Activated naive CD4-positive, alpha-beta T cell treated with anti-CD3 and anti-CD28 coated beads, Interleukin-2, amount 50 U/mL, for 72 hours (primary cell): Measurements from ENCODE around the gene MINPP1. TPM values are rescaled to one million over a fixed set of nuclear protein-coding genes. Genes with fewer than 3 reads are reported as not detected.
A peak's percentile ranks its signal among the peaks of the same experiment; 100 is the strongest.

Experiments
- ATAC-seq, 2 donors: fragments of 150-1000 bp; cut with Tn5 transposase; 2 replicates each; pipeline ENCODE4 v1.10.0; 2021; ENCODE audit warnings: mild to moderate bottlenecking in 2 of 2, moderate library complexity in 2 of 2
- DNase-seq, 2 donors: peaks; one replicate each; pipeline ENCODE4 v3.0.0; 2021 to 2022; ENCODE audit warnings: low spot score in 2 of 2
- H3K27ac Mint-ChIP-seq, 2 donors: one replicate each; pipeline ENCODE4 v1.8.0; 2022; ENCODE audit warnings: mild to moderate bottlenecking in 2 of 2, mixed read lengths in 2 of 2
- H3K36me3 Mint-ChIP-seq, 2 donors: one replicate each; pipeline ENCODE4 v1.8.0; 2022; ENCODE audit warnings: mixed read lengths in 2 of 2
- H3K9me3 Mint-ChIP-seq, 2 donors: one replicate each; pipeline ENCODE4 v1.8.0; 2022; ENCODE audit warnings: mixed read lengths in 2 of 2
- total RNA-seq, 2 donors: library from RNA; stranded (reverse); gene quantifications; one replicate each; pipeline ENCODE4 v1.2.3, GENCODE V29; 2022

Gene MINPP1
- total RNA-seq, 2 donors from 2014 or later, result 6.4 to 8.3 TPM

DNA sequence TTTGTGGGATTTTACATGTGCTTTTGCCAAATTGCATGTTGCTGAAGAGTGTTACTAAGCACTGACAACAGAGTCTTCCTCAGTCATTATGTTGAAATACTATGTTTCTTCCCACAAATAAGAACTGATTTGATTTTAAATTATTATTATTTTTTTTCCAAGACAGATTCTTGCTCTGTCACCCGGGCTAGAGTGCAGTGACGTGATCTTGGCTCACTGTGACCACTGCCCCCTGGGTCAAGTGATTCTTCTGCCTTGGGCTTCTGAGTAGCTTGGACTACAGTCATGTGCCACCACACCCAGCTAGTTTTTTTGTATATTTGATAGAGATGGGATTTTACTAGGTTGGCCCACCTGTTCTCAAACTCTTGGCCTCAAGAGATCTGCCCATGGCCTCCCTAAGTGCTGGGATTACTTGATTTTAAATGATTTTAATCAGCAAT, 42.3 kb downstream of the MINPP1 start:
- no peak for ATAC-seq
- DNase-seq, result no peak
- H3K27ac Mint-ChIP-seq, result no peak overlapping the region
- H3K36me3 Mint-ChIP-seq, result peaks cover 15 to 23% of the 10 kb centered on the region in 2 donors
- peaks cover 5 to 16% of the 10 kb centered on the region in 2 donors for H3K9me3 Mint-ChIP-seq

DNA sequence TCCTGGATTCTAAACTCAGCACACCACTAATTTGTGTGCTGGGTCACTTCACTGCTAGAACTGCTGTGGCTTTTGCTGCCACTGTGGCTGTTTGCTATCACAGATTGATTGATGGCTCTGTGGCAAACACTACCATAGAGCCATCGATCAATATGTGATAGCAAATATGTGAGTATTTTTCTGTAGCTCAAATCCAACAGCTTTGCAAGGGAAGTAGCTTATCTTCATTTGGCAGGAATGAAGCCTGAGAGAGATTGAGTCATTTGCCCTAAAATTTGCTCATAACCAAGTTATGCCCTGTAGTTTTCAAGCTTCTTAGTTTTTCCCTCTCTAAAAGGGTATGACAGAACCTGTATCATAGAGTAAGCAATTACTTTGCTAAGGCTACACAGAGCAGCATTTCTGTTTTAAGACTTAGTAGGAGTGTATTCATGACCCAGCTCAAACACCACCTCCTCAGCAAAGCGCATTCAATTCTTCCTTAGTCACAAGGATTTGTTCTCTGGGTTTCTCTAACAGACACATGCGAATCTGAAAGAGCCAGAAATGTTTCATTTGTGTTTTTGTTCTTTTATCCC, 43.1 kb downstream of the MINPP1 start:
- H3K36me3 Mint-ChIP-seq, result peaks cover 15 to 23% of the 10 kb centered on the region in 2 donors
- H3K9me3 Mint-ChIP-seq, result peaks cover 8 to 10% of the 10 kb centered on the region in 2 donors
- H3K27ac Mint-ChIP-seq, result no peak overlapping the region
- no peak for DNase-seq
- peak in 1 of 2 donors; percentile 47 for ATAC-seq

GRCh38 chr10:87550741-87551140, 46.0 kb downstream of the MINPP1 start:
- ATAC-seq, result peak in 1 of 2 donors; percentile 7
- no peak for DNase-seq
- H3K27ac Mint-ChIP-seq, result no peak overlapping the region
- peaks cover 10 to 19% of the 10 kb centered on the region in 2 donors for H3K36me3 Mint-ChIP-seq
- peaks cover 0 to 2% of the 10 kb centered on the region in 2 donors for H3K9me3 Mint-ChIP-seq

- H3K36me3 Mint-ChIP-seq, result peaks cover 10 to 19% of the 10 kb centered on the region in 2 donors
- peaks cover 0 to 2% of the 10 kb centered on the region in 2 donors for H3K9me3 Mint-ChIP-seq
- peak in 1 of 2 donors; percentile 83 for ATAC-seq
Observed at GRCh38 chr10:87551326-87551725, 46.6 kb downstream of the MINPP1 start.

GRCh38 chr10:87552248-87552929, 47.7 kb downstream of the MINPP1 start:
- H3K27ac Mint-ChIP-seq, result no peak overlapping the region
- H3K36me3 Mint-ChIP-seq, result peaks cover 10 to 19% of the 10 kb centered on the region in 2 donors
- DNase-seq (no peak), ATAC-seq (peak in 1 of 2 donors; percentile 34)
- H3K9me3 Mint-ChIP-seq, result peaks cover 0 to 2% of the 10 kb centered on the region in 2 donors

More at GRCh38 chr10:87551326-87551725, 46.6 kb downstream of the MINPP1 start:
- DNase-seq, result no peak
- no peak overlapping the region for H3K27ac Mint-ChIP-seq

DNA sequence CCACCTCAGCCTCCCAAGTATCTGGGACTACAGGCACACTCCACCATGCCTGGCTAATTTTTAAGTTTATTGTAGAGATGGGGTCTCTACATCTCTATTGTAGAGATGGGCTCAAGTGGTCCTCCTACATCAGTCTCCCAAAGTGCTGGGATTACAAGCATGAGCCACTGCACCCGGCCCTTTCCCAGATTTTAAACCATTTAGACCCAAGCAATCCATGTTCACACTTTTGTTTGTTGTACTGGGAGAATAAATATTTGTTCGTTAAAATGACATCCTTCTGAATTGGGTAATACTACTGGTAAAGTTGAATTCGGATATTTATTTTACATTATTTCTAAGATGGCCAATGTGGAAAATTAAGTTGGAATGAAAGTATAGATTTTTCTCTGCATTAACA, 52.7 kb downstream of the MINPP1 start:
- H3K27ac Mint-ChIP-seq, result no peak overlapping the region
- ATAC-seq (no peak), DNase-seq (no peak)
- peaks cover 8 to 15% of the 10 kb centered on the region in 2 donors for H3K36me3 Mint-ChIP-seq
- H3K9me3 Mint-ChIP-seq, result peaks cover 1 to 4% of the 10 kb centered on the region in 2 donors

DNA sequence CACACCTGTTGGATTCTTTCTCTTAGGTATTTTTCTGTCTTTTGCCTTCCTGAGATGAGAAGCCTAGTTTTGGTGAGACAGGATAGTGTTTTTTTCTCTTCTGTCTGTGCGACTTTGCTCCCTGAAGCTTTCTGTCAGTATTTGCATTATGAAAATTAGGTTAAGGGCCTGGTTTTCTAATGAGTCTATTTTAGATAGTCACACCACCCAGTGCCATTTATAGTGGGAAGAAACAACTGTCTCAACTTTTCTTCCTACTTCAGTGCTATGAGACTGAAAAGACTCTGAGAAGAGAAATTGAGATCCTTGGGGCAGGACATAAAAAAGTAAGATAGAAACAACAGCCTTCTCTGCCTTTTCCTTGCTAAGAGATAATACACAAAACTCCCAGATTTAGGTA, 53.6 kb downstream of the MINPP1 start:
- DNase-seq, result no peak
- no peak overlapping the region for H3K27ac Mint-ChIP-seq
- peaks cover 7 to 10% of the 10 kb centered on the region in 2 donors for H3K9me3 Mint-ChIP-seq
- ATAC-seq, result no peak
- H3K36me3 Mint-ChIP-seq, result peaks cover 8 to 15% of the 10 kb centered on the region in 2 donors

DNA sequence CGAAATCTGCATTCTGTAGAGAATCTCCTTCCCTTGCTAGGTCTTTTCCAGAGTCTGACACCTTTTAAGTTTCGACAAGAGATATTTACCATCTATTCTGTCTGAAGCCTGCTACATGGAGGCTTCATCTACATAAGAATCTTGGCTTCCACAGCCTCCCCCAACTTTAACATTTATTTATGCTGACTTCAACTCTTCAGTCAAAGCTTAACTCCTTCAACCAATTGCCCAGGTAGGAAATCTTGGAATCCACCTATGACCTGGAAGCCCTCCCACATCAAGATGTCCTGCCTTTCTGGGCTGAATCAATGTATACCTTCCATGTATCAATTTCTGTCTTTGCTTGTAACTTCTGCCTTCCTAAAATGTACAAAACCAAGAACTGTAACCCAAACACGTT, 54.7 kb downstream of the MINPP1 start:
- no peak overlapping the region for H3K27ac Mint-ChIP-seq
- DNase-seq (no peak), ATAC-seq (no peak)
- H3K36me3 Mint-ChIP-seq, result peaks cover 9 to 14% of the 10 kb centered on the region in 2 donors
- peaks cover 7 to 13% of the 10 kb centered on the region in 2 donors for H3K9me3 Mint-ChIP-seq

GRCh38 chr10:87560495-87561129, 55.9 kb downstream of the MINPP1 start:
- DNase-seq, result no peak
- Mint-ChIP-seq H3K27ac (no peak overlapping the region), H3K36me3 (peaks cover 20 to 22% of the 10 kb centered on the region in 2 donors), H3K9me3 (peaks cover 16 to 21% of the 10 kb centered on the region in 2 donors)
- ATAC-seq, result no peak

DNA sequence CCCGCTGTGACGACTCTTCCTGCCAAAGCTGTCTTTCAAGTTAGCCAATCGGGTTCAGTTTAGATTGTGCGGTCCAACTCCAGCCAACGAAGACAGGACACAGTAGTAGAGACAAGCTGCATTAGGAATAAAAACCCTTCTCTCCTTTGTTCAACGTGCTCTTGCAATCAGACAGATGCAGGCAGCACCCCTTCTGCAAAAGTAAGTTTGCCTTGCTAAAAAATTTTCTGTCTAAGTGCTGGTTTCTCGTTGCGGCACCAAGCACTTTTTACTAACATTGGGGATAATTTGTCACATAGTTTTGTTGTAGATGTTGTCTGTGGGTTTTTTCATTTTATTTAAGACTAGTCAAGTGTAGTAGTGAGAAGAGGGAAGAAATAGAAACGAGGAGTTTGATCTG, 58.1 kb downstream of the MINPP1 start:
- DNase-seq, result no peak
- no peak for ATAC-seq
- H3K9me3 Mint-ChIP-seq, result peaks cover 27% of the 10 kb centered on the region in 2 donors
- no peak overlapping the region for H3K27ac Mint-ChIP-seq
- H3K36me3 Mint-ChIP-seq, result peaks cover 22 to 30% of the 10 kb centered on the region in 2 donors

DNA sequence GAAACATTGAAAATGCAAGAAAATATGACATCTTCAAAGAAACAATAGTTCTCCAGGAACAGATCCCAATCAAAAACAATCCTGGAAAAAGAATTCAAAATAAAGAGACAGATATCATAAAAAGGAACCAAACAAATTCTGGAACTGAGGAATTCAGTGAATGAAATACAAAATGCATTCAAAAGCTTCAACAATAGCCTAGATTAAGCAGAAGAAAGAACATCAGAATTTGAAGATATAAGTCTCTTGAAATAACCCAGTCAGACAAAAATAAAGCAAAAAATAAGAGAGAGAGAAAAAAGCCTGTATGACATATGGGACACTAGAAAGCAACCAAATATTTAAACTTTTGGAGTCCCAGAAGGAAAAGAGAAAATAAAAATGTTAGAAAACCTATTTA, 60.3 kb downstream of the MINPP1 start:
- ATAC-seq (no peak), DNase-seq (no peak)
- Mint-ChIP-seq H3K27ac (no peak overlapping the region), H3K36me3 (peaks cover 22 to 38% of the 10 kb centered on the region in 2 donors), H3K9me3 (peaks cover 27% of the 10 kb centered on the region in 2 donors)

GRCh38 chr10:87575851-87576250, 71.2 kb downstream of the MINPP1 start:
- DNase-seq (no peak), ATAC-seq (no peak)
- no peak overlapping the region for H3K27ac Mint-ChIP-seq
- H3K36me3 Mint-ChIP-seq, result no peaks in the 10 kb centered on the region
- peaks cover 2 to 7% of the 10 kb centered on the region in 2 donors for H3K9me3 Mint-ChIP-seq

- no peak overlapping the region for H3K27ac Mint-ChIP-seq
- H3K36me3 Mint-ChIP-seq, result no peaks in the 10 kb centered on the region
- no peak for ATAC-seq
- DNase-seq, result no peak
- H3K9me3 Mint-ChIP-seq, result no peaks in the 10 kb centered on the region
Observed at GRCh38 chr10:87578160-87578841, 73.6 kb downstream of the MINPP1 start.

DNA sequence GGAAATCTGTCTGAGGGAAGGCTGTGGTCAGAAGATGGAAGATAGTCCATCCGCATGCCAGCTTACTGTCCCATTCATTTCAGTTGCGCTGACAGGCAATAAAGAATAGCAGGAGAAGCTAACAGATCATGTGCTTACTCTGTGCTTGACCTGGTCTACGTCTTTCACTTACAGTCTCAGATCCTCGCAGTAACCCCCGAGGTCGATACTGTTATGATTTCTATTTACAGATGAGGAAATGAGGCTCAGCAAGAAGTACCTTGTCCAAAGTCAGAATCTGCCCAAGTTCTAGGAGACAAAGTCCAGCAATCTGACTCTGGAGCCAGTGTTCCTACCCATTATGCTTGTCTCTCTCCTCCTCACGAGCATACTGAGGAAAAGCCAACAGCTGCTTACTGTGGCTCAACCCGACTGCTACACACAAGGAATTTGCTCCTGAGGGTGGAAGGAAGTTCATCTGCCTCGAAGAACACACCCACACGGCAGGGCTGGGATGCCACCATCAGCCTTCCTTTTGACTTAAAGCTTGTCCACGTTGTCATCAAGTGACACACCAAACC, 74.2 kb downstream of the MINPP1 start:
- no peak for ATAC-seq
- DNase-seq, result no peak
- Mint-ChIP-seq H3K9me3 (no peaks in the 10 kb centered on the region), H3K27ac (no peak overlapping the region), H3K36me3 (no peaks in the 10 kb centered on the region)

GRCh38 chr10:87579563-87579962, 74.9 kb downstream of the MINPP1 start:
- no peak overlapping the region for H3K27ac Mint-ChIP-seq
- no peaks in the 10 kb centered on the region for H3K9me3 Mint-ChIP-seq
- no peak for ATAC-seq
- no peak for DNase-seq
- no peaks in the 10 kb centered on the region for H3K36me3 Mint-ChIP-seq

DNA sequence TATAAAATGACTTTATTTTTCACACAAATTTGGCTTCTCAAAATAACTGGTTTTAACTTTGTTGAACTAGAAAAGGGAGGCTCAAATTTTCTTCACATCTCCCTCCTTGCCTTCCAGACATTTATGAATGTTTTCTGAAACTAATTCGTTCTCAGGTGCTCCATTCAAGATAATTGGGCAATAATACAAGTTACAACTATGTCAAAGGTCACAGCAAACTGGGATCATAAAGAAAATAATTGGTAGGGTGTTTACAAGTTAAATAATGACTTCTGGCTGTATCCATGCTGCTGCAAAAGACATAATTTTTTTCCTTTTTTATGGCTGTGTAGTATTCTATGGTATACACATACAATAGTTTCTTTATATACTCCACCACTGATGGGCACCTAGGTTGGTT, 75.3 kb downstream of the MINPP1 start:
- no peaks in the 10 kb centered on the region for H3K36me3 Mint-ChIP-seq

More for the DNA sequence above, 75.3 kb downstream of the MINPP1 start:
- Mint-ChIP-seq H3K27ac (no peak overlapping the region), H3K9me3 (no peaks in the 10 kb centered on the region)
- ATAC-seq (no peak), DNase-seq (no peak)
